ENCODE data around the gene SNX33. TPM values are rescaled to one million over a fixed set of nuclear protein-coding genes. Genes with fewer than 3 reads are reported as not detected.
"Not testable (repeated sequence)": the region's sequence is repeated elsewhere in the genome, so short reads cannot be mapped to it uniquely, and the experiment has no call there.

The SNX33 gene
- total and polyA plus RNA-seq, 11 donors, result 7.7 to 20.9 (median 11.3) TPM

- peaks cover 0 to 5% (median 0%) of the 10 kb centered on the region in 9 donors for H3K27me3 ChIP-seq
- H3K36me3 ChIP-seq, result peaks cover 0 to 13% (median 0%) of the 10 kb centered on the region in 9 donors
- H3K4me1 ChIP-seq, result peaks cover 4 to 60% (median 38%) of the 10 kb centered on the region in 12 donors
- peak overlapping the region in 7 of 12 donors; percentile 8 to 93 (median 70) for H3K27ac ChIP-seq
- ATAC-seq (no peak), DNase-seq (no peak)
- intact Hi-C loops (cut with DNase I), result no loop called here
- 53 to 68% (median 59%) methylated on average over 7 of the region's 7 CpGs for WGBS, 4 donors
- no peak for TF ChIP-seq POLR2A (IDR thresholded peaks at IDR 0.05)
- TF ChIP-seq, protein P1, sequence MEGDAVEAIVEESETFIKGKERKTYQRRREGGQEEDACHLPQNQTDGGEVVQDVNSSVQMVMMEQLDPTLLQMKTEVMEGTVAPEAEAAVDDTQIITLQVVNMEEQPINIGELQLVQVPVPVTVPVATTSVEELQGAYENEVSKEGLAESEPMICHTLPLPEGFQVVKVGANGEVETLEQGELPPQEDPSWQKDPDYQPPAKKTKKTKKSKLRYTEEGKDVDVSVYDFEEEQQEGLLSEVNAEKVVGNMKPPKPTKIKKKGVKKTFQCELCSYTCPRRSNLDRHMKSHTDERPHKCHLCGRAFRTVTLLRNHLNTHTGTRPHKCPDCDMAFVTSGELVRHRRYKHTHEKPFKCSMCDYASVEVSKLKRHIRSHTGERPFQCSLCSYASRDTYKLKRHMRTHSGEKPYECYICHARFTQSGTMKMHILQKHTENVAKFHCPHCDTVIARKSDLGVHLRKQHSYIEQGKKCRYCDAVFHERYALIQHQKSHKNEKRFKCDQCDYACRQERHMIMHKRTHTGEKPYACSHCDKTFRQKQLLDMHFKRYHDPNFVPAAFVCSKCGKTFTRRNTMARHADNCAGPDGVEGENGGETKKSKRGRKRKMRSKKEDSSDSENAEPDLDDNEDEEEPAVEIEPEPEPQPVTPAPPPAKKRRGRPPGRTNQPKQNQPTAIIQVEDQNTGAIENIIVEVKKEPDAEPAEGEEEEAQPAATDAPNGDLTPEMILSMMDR (IDR thresholded peaks at IDR 0.05), result no peak
- no peaks in the 10 kb centered on the region for H3K9me3 ChIP-seq
- H3K4me3 ChIP-seq, result no peak overlapping the region
Observed at GRCh38 chr15:75695634-75696310, 48.1 kb downstream of the SNX33 start.

- DNase-seq, result no peak
- WGBS, 4 donors, result 68 to 90% (median 78%) methylated on average over 12 to 14 of the region's 14 CpGs
- Histone ChIP-seq H3K4me1 (peaks cover 4 to 66% (median 40%) of the 10 kb centered on the region in 12 donors), H3K27ac (peak overlapping the region in 5 of 12 donors; percentile 42 to 93 (median 74)), H3K36me3 (peaks cover 0 to 8% (median 0%) of the 10 kb centered on the region in 9 donors), H3K4me3 (no peak overlapping the region), H3K9me3 (no peaks in the 10 kb centered on the region), H3K27me3 (peaks cover 0 to 5% (median 0%) of the 10 kb centered on the region in 9 donors)
- intact Hi-C loops (cut with DNase I), result no loop called here
- no peak for TF ChIP-seq POLR2A (IDR thresholded peaks at IDR 0.05)
- no peak for ATAC-seq
Observed at GRCh38 chr15:75696311-75696720, 48.6 kb downstream of the SNX33 start.

GRCh38 chr15:75696854-75697259 is 49.1 kb downstream of the SNX33 start:
- ATAC-seq, result no peak
- H3K27me3 ChIP-seq, result peaks cover 0 to 5% (median 0%) of the 10 kb centered on the region in 9 donors
- 73 to 82% (median 78%) methylated on average over 7 to 11 of the region's 11 CpGs for WGBS, 4 donors
- intact Hi-C loops (cut with DNase I), result no loop called here
- DNase-seq, result no peak
- H3K27ac ChIP-seq, result peak overlapping the region in 6 of 12 donors; percentile 42 to 93 (median 66)
- H3K9me3 ChIP-seq, result no peaks in the 10 kb centered on the region
- peaks cover 0 to 4% (median 0%) of the 10 kb centered on the region in 9 donors for H3K36me3 ChIP-seq
- no peak for TF ChIP-seq POLR2A (IDR thresholded peaks at IDR 0.05)
- TF ChIP-seq, protein P1 (IDR thresholded peaks at IDR 0.05), result no peak
- H3K4me1 ChIP-seq, result peaks cover 4 to 71% (median 41%) of the 10 kb centered on the region in 12 donors
- no peak overlapping the region for H3K4me3 ChIP-seq

DNA sequence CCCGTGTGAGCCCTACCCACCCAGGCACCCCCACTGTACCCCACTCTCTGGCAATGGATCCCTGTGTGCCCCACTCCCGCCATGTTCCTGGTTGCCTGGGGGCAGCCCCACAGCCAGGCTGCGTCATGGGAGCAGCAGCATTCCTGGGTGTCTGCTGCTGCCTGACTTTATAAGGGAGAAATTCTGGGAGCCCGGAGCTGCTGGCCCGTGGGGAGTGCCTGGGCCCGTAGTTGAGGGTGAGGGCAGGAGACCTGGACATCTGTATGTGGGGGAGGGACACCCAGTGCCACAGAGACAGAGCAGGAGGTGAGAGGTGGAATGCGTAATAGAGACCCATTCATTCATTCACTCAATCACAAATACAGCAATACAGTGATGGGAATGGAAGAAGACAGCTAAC is 49.8 kb downstream of the SNX33 start:
- peak overlapping the region in 7 of 12 donors; percentile 13 to 93 (median 57) for H3K27ac ChIP-seq
- DNase-seq, result no peak

GRCh38 chr15:75697974-75698747 is 50.4 kb downstream of the SNX33 start:
- ATAC-seq; H3K9me3 ChIP-seq; H3K36me3 ChIP-seq; H3K4me3 ChIP-seq; DNase-seq; H3K27me3 ChIP-seq; intact Hi-C loops (cut with DNase I): not testable (repeated sequence)
- Histone ChIP-seq H3K4me1 (peaks cover 4 to 78% (median 48%) of the 10 kb centered on the region in 12 donors), H3K27ac (peak overlapping the region in 4 of 12 donors; percentile 9 to 93 (median 76))
- 74 to 80% (median 75%) methylated on average over 19 to 21 of the region's 21 CpGs for WGBS, 4 donors

More for the DNA sequence above, 49.8 kb downstream of the SNX33 start:
- intact Hi-C loops (cut with DNase I), result no loop called here
- Histone ChIP-seq H3K4me3 (no peak overlapping the region), H3K9me3 (no peaks in the 10 kb centered on the region), H3K36me3 (no peaks in the 10 kb centered on the region), H3K4me1 (peaks cover 4 to 78% (median 47%) of the 10 kb centered on the region in 12 donors), H3K27me3 (peaks cover 0 to 5% (median 0%) of the 10 kb centered on the region in 9 donors)
- TF ChIP-seq, protein P1 (IDR thresholded peaks at IDR 0.05), result no peak
- TF ChIP-seq POLR2A (IDR thresholded peaks at IDR 0.05), result no peak
- 71 to 81% (median 76%) methylated on average over 7 of the region's 7 CpGs for WGBS, 4 donors
- ATAC-seq, result no peak

GRCh38 chr15:75699517-75699916 is 51.8 kb downstream of the SNX33 start:
- H3K27me3 ChIP-seq; intact Hi-C loops (cut with DNase I); H3K36me3 ChIP-seq; H3K4me3 ChIP-seq; H3K9me3 ChIP-seq: not testable (repeated sequence)
- peak in 2 of 5 donors; percentile 50 to 58 for DNase-seq
- 34 to 57% (median 46%) methylated on average over 6 to 7 of the region's 7 CpGs for WGBS, 4 donors
- ATAC-seq, result peak in 1 of 4 donors; percentile 24
- peaks cover 4 to 72% (median 41%) of the 10 kb centered on the region in 12 donors for H3K4me1 ChIP-seq
- peak overlapping the region in 10 of 12 donors; percentile 42 to 93 (median 62) for H3K27ac ChIP-seq

Measured in heart left ventricle (tissue), 16 donors.